Mesodermal cell (in vitro differentiated cells): ENCODE data around the gene THSD8.
A peak's percentile ranks its signal among the peaks of the same experiment; 100 is the strongest.
"Not testable (repeated sequence)": the region's sequence is repeated elsewhere in the genome, so short reads cannot be mapped to it uniquely, and the experiment has no call there.

Experiments
- H3K27ac ChIP-seq: 2 replicates; pipeline ENCODE4 v1.7.0; 2013; ENCODE audit warnings: mild to moderate bottlenecking, low read depth, low read length, moderate library complexity; ENCODE audit not compliant: severe bottlenecking
- H3K36me3 ChIP-seq: 2 replicates; pipeline ENCODE4 v1.7.1; 2013; ENCODE audit warnings: mild to moderate bottlenecking, low read length, moderate library complexity; ENCODE audit not compliant: control insufficient read depth, insufficient read depth
- H3K4me1 ChIP-seq: one replicate; pipeline ENCODE4 v1.7.1; 2013; ENCODE audit warnings: mild to moderate bottlenecking, low read length; ENCODE audit not compliant: insufficient read depth, control insufficient read depth, poor library complexity, severe bottlenecking
- H3K4me3 ChIP-seq: 2 replicates; pipeline ENCODE4 v1.7.0; 2013; ENCODE audit warnings: low read length, control low read depth, mild to moderate bottlenecking; ENCODE audit not compliant: insufficient read depth, poor library complexity, severe bottlenecking; ENCODE audit errors: extremely low read depth
- H3K9me3 ChIP-seq: 2 replicates; pipeline ENCODE4 v1.7.1; 2013; ENCODE audit warnings: mild to moderate bottlenecking, low read length, moderate library complexity; ENCODE audit not compliant: control insufficient read depth
- WGBS, 2 experiments: methylation state at CpG; one replicate each; pipeline ENCODE4 v1.1.5; 2013; ENCODE audit warnings: missing lambda C conversion rate in 2 of 2; ENCODE audit not compliant: insufficient coverage in 2 of 2; 5-methylcytosine and 5-hydroxymethylcytosine counted together

The THSD8 gene

GRCh38 chr19:12793290-12794195 is 8.3 kb upstream of the THSD8 start:
- H3K4me3 ChIP-seq: peak overlapping the region; percentile 78
- peak overlapping the region; percentile 91 for H3K27ac ChIP-seq
- WGBS, 2 experiments: 1% methylated on average over 60 to 66 of the region's 81 CpGs
- H3K4me1 ChIP-seq: peaks cover 20% of the 10 kb centered on the region
- H3K9me3 ChIP-seq: no peaks in the 10 kb centered on the region
- peaks cover 5% of the 10 kb centered on the region for H3K36me3 ChIP-seq

- Histone ChIP-seq H3K4me1 (peaks cover 12% of the 10 kb centered on the region), H3K36me3 (peaks cover 10% of the 10 kb centered on the region), H3K27ac (peak overlapping the region; percentile 91), H3K4me3 (peak overlapping the region; percentile 78), H3K9me3 (no peaks in the 10 kb centered on the region)
- 90% methylated on average over 4 of the region's 7 CpGs for WGBS, 2 experiments
These were observed 7.5 kb upstream of the THSD8 start for GRCh38 chr19:12794196-12794941.

GRCh38 chr19:12794971-12795381 is 6.9 kb upstream of the THSD8 start:
- H3K36me3 ChIP-seq: peaks cover 16% of the 10 kb centered on the region
- WGBS, 2 experiments: 85 to 95% methylated on average over 6 to 9 of the region's 9 CpGs
- H3K9me3 ChIP-seq: no peaks in the 10 kb centered on the region
- H3K4me1 ChIP-seq: peaks cover 11% of the 10 kb centered on the region
- H3K27ac ChIP-seq: no peak overlapping the region
- no peak overlapping the region for H3K4me3 ChIP-seq

GRCh38 chr19:12796146-12797071 is 5.5 kb upstream of the THSD8 start:
- H3K4me1 ChIP-seq: peaks cover 7% of the 10 kb centered on the region
- H3K4me3 ChIP-seq: no peak overlapping the region
- no peaks in the 10 kb centered on the region for H3K9me3 ChIP-seq
- WGBS, 2 experiments: 32 to 33% methylated on average over 10 to 11 of the region's 18 CpGs
- H3K36me3 ChIP-seq: peaks cover 22% of the 10 kb centered on the region
- peak overlapping the region; percentile 45 for H3K27ac ChIP-seq

- Histone ChIP-seq H3K4me3 (no peak overlapping the region), H3K27ac (no peak overlapping the region), H3K36me3 (peaks cover 22% of the 10 kb centered on the region), H3K4me1 (peaks cover 7% of the 10 kb centered on the region), H3K9me3 (no peaks in the 10 kb centered on the region)
- WGBS, 2 experiments: 96 to 100% methylated on average over 6 of the region's 6 CpGs
These were observed 4.7 kb upstream of the THSD8 start for GRCh38 chr19:12797141-12797587.

- Histone ChIP-seq H3K4me1 (peaks cover 11% of the 10 kb centered on the region), H3K36me3 (peaks cover 22% of the 10 kb centered on the region)
- not testable (repeated sequence) for H3K9me3 ChIP-seq, H3K4me3 ChIP-seq, H3K27ac ChIP-seq
- WGBS, 2 experiments: 89 to 95% methylated on average over 4 to 7 of the region's 7 CpGs
These were observed 4.3 kb upstream of the THSD8 start for GRCh38 chr19:12797607-12798006.

- Histone ChIP-seq H3K36me3 (peaks cover 22% of the 10 kb centered on the region), H3K27ac (no peak overlapping the region), H3K4me1 (peaks cover 13% of the 10 kb centered on the region), H3K9me3 (no peaks in the 10 kb centered on the region), H3K4me3 (no peak overlapping the region)
- 93 to 98% methylated on average over 17 to 18 of the region's 18 CpGs for WGBS, 2 experiments
These were observed 2.0 kb upstream of the THSD8 start for GRCh38 chr19:12799742-12800465.

- Histone ChIP-seq H3K4me1 (peaks cover 13% of the 10 kb centered on the region), H3K27ac (no peak overlapping the region), H3K4me3 (peak overlapping the region; percentile 84)
These were observed 1.5 kb upstream of the THSD8 start for GRCh38 chr19:12800466-12800770.

GRCh38 chr19:12800923-12801465 is 875 bp upstream of the THSD8 start:
- Histone ChIP-seq H3K4me3 (peak overlapping the region; percentile 84), H3K9me3 (no peaks in the 10 kb centered on the region), H3K4me1 (peaks cover 10% of the 10 kb centered on the region), H3K36me3 (peaks cover 22% of the 10 kb centered on the region), H3K27ac (peak overlapping the region; percentile 31)
- WGBS, 2 experiments: 5 to 8% methylated on average over 35 to 38 of the region's 38 CpGs

More at GRCh38 chr19:12800466-12800770, 1.5 kb upstream of the THSD8 start:
- Histone ChIP-seq H3K9me3 (no peaks in the 10 kb centered on the region), H3K36me3 (peaks cover 22% of the 10 kb centered on the region)
- 88% methylated on average over 1 of the region's 1 CpG; no CpG with 5 or more reads in 1 of the 2 experiments for WGBS, 2 experiments
